ENCODE data around the gene OAT.

The OAT gene

DNA sequence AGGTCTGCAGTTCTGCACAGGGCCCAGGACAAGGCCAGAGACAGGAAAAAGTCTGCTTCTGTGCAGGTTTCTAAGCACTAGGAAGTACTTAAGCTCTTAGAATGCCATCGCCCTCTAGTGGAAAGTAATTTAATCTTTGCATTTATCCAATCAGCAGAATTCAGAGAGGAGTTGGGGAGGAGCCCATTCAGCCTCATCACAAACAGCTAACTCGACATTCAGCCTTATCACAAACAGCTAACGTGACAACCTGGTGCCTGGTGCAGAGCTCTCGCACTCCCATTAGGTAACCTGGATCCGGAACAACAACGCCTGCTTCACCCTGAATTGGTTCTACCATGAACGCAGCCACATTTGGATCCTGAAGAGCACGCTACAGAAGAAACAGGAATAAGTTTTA is 15.2 kb downstream of the OAT start:
- no peak for DNase-seq (ENCODE audit: low read depth in 4 of 4, low spot score in 1 of 4)

DNA sequence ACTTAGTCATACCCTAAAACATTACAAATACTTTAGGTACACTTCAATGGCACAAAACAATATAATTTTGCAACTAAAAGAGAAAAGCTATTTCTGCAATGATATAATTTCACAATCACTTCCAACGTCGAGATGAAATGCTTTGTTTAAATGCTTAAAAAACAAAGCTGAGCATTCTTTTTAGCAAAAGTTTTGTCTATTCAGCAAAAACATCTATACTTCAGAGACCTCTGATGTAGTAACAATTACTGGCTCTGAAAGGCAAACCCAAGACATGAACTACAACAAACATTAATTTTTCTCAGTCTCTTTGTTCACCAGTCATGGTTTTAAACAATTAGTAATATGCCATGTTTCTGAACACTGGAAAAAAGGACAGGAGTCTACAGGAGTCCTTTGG is 16.4 kb downstream of the OAT start:
- no peak for DNase-seq (ENCODE audit: low read depth in 4 of 4, low spot score in 1 of 4)

DNA sequence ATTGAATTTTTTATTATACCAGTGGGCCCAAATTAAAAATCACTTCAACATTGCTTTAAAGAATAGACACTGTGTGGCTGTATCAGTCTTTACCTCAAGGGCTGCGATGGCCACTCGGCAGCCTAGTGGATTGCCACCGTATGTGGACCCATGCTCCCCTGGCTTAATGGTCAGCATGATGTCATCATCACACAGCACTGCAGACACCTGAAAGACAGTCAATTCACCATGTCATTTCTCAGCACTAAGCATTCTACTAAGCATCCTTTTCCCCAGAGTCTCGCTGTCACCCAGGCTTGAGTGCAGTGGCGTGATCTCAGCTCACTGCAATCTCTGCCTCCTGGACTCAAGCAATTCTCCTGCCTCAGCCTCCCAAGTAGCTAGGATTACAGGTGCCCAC is 17.1 kb downstream of the OAT start:
- DNase-seq (ENCODE audit: low read depth in 4 of 4, low spot score in 1 of 4), result no peak

DNA sequence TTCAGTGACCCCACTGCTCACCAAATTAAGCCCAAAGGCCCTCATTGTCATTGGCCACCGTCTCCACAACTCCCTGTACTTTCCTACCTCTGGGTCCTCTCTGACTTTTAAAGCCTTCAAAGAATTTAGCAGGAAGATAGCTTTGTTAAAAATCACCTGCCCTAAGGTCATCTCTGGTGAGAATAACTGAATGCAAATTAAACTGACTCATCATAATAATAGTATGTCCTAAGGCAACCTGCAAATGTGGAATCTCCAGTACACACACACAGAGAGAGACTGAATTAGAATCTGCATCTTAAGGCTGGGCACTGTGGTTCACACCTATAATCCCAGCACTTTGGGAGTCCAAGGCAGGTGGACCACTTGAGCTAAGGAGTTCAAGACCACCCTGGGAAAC is 24.1 kb downstream of the OAT start:
- DNase-seq (ENCODE audit: low read depth in 4 of 4, low spot score in 1 of 4), result no peak

DNA sequence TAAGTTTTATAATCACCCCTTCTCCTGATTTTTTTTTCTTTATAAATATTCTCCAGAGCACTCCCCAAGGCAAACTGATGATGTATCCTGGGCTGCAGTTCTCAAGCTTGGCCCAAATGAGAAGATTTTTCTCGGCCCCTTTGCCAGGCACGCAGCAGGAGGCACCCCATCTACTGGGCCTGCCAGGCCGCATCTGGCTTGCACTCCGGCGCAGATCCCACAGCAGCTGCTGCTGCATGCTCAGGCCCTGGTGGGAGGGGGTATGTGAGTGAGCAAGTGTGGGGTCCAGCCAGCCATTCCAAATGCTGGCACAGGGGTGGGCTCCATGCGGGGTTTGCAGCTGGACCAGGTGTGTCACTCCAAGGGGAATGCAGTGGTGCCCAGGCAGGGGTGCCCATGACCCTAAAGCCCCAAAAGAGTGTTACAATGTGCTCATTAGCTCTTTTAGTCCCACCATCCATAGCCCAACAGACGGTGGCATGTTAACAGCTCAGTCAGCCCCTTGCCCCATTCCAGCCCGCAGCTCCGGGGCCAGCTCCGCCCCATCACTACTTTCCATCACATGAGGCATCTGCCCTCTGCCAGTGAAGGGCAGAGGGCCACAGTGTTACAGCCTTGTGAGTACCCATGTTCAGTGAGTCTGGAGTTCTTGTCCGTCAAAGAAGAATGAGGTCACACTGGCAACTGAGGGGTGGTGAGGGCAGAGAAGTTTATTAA is 25.9 kb downstream of the OAT start:
- DNase-seq (ENCODE audit: low read depth in 4 of 4, low spot score in 1 of 4), result no peak

DNA sequence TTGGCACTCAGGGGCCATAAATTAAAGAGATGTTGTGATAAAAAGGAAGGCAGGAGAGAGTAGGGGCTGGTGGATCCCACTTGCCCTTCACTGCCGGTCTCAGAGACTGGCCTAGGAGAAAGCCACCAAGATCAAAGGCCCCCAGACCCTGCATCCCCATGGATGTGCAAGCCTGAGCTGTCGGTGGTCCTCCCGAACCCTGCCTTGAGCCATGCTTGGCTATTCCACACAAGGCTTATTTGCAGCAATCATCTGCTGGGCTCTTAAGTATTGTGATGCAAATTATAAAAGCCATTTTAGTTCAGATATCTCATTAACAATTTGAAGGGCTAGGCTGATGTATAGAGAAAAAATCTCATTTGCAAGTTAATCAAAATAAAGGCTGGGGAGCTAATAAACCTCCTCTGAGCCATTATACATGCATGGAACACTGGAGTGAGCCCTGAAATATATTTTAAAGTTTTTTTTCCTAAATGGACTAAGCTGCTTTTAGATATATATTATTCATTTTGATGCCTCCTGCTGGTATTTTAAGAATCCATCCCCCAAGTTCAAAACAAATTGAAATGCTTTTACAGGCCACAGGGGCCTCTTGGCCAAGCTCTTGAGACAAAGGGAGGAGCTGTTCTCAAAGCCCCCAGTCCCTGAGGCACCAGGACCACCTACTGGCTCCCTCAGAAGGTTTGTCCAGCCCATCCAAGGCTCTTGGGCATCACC is 28.1 kb downstream of the OAT start:
- no peak for DNase-seq (ENCODE audit: low read depth in 4 of 4, low spot score in 1 of 4)

DNA sequence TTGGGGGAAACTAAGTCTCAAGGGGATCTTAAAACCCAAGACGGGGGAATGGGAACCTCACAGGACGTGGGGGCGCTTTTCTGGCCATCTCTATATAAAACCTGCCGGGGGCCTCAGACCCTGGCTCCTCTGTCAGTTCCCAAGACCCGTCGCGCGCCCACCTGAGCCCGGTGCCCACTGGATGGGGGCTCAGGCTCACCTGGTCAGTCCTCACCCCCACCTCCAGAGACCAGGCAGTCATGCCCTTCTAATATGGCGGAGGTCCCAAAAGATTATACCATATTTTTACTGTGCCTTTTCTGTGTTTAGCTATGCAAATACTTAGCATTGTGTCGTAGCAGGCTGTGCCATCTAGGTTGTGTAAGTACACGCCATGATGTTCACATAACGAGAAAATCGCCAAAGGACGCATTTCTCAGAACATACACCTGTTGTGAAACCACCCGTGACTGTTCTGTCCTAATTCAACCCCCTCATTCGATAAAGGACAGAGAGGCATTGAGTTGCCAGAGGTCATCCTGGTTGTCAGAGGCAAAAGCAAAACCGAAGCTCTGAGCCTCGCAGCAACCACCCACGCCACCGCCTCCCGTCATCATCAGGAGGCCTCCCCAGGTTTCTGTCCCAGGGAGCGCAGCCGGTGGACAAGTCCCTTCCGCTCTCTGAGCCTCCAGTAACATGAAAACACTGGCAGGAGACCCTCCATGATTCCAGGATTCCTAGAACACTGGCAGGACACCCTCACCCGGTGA is 28.9 kb downstream of the OAT start:
- no peak for DNase-seq (ENCODE audit: low read depth in 4 of 4, low spot score in 1 of 4)

DNA sequence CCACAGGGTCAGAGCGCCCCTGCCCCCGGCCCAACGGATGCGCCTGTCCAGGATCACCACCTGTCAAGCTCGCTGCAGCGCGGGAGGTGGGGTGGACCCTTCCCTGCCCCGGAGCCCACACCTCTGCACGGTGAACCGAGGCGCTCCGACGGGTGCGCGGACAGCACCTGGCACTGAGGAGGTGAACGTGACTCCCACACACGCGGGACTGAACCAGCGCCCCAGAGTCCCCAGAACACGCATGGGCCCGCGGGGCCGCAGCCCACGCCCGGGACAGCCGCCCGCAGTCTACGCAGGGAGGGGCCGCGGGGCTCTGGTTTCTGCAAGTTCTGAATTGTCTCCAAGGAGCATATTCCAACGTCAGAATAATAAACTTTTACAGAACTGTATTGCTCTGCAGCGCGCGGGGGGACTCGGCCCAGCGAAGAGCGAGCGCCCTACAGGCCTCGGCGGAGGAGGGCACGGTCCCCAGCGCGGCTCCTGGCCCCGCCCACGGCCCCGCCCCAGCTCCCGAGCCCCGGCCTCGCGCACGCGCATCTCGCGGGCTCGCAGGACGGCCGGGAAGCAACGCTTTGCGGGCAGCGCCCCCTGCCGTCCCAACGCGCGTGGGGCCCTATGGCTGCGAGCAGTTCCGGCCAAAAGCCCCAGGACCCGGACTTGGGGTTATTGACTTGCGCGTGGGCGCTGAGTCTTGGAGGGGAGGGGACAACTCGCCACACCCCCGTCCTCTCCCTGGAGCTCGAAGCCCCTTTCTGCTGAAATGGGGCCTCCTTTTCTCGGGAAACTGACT is 29.7 kb downstream of the OAT start:
- DNase-seq (ENCODE audit: low read depth in 4 of 4, low spot score in 1 of 4), result peak; percentile 85 to 97 (median 88)

DNA sequence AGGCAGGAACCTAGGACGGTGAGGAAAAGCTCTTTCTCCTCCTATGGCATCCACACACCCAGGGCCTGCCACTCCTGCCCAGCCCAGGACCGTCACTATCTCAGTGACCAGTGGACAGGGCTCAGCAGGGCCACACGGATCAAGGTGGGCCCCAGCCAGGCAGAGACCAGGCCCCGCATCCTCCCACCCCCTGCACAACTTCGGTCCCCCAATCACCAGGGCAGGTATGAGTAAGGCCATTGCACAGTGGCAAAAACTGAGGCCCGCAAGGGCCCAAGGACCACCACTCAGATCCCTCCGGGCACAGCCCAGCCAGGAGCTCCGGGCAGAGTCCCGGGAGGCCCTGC is 30.3 kb downstream of the OAT start:
- no peak for DNase-seq (ENCODE audit: low read depth in 4 of 4, low spot score in 1 of 4)

DNA sequence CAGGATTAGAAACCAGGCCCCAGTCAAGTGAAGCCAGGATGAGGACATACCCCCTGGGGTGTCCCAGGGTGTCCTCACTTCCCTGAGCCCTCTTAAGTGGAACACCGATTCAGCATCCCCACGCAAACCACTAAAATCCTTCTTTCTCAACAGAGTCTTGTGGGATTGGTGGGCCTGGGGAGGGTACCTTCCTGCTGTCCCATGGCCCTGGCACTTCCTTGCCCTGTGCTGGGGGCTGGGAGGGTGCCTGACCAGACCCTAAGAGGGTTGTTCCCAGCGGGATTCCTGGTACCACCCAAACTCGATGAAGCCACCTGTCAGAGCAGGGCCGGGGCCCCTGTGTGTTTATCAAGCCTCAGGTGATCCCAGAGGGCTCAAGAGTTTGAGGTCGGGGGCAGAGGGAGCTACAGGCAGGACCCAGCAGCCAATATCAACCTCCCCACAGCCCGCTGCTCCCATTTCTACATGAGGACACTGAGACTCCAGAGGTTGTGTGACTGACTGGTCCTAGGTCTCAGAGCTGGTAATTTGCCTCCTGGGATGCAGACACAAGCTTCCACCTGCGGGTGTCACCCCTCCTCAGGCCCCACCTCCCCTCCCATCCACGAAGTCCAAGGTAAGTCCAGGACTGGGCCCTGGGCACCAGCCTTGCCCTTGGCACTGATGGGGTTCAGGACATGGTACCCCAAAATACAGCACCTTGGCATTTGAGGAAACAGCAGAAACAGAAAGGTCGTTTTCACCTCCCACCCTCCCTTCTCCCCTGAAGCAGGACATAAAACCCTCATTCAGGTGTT is 31.4 kb downstream of the OAT start:
- no peak for DNase-seq (ENCODE audit: low read depth in 4 of 4, low spot score in 1 of 4)

DNA sequence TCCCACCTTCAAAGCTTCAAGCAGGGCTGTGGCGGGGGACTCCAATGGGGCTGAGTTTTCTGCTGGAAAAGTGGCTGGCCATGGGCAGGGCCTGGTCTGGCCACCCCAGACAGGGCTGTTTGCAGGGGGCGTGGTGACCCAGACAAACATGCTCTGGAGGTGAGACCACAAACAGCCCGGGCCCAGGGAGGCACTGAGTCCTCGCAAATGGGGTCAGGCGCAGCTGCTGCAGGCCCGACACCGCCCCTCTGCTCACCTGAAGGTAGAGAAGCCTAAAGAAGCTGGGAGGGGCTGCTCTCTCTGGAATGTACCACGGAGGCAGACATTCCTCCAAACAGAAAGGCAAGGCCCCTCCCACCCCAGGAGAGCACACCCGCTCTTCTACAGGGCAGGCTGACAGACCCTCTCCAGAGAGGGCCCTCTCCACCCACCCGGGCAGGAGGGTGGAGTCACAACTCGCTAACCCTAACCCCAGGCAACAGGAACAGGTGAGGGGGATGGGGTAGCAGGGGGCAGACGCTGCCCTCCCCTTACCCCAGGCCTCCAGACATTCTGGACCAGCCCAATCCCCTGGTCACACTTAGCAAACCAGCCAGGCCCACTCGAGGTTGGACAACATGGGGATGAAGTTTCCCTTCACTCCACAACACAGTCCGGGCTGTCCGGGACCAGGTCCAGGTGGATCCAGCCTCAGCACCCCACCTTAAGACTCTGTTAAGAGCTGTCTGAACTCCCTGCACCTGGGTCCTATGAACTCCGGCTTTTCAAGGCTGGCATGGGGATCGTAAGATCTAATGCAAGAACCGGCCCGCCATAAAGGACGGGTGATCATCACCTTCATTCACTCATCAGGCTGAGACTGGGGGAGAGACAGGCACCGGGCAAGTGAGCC is 32.3 kb downstream of the OAT start:
- DNase-seq (ENCODE audit: low read depth in 4 of 4, low spot score in 1 of 4), result no peak

DNA sequence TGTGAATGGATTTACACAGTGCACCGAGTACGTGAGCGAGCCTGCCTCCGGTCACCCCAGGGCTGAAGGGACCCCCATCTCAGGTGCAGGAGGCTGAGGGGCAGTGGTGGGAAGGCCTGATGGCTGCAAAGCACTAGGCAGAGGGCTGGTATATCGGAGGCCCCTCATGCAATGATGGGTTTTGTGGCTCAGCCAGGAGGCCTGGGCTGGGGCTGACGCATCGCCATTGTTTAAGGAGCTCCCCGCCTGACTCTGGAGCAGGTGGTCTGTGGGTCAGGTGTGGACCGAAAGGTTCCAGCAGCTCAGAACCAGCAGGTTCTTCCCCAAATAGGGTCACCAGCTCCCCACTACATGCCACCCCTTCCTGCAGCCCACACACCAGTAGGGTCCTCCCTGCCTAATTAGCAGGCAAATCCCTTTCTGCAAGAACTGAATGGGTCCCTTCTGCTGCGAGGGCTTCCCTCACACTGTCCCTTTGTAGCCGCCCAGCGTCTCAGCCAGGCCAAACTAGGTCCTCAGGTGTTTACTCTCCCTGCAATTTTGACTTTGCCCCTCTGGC is 33.0 kb downstream of the OAT start:
- DNase-seq (ENCODE audit: low read depth in 4 of 4, low spot score in 1 of 4), result no peak

DNA sequence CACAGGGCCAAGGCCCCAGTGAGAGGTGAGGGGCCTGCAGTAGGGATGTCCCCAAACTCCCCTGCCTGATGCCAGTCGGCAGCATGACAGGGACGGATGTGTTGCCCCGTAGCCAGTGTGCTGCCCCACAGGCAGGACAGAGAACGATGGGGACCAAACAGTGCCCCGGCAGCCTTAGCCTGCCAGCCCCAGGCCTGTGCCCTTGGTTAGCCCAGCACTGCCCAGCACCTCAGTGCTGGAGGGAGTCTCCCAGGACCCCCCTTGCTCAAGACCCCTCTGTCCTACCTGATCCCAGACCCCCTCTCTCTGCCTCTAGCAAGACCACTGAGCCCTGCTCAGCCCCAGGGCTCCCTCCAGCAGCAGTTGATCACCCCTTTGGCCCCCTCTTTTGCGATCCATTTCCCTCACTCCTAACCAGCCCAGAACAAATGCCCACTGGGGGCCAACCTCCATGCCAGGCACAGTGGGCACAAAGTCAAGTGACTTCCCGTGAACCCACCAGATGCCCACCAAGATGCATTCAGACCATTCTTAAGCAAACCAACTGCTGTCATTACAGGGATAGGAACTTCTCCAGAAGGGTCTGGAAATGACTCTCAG is 34.0 kb downstream of the OAT start:
- DNase-seq (ENCODE audit: low read depth in 4 of 4, low spot score in 1 of 4), result no peak

DNA sequence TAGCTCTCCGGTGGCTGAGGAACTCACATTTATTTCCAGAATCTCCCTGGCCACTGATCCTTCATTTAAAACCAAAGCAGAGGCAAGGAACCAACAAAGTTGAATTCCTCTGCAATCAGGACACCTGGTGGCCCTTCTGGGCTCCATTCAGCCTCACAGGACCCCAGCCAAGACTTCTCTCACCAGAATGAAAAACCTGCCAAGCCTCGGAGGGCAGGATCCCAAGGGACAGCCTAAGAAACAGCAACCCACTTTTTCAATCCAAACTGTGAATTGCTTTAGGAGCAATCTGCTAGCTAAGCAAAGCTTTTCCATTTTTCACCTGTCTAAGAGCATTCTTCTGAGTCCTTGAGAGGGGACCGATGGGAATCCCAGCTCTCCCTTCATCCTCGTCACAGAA is 34.6 kb downstream of the OAT start:
- no peak for DNase-seq (ENCODE audit: low read depth in 4 of 4, low spot score in 1 of 4)

DNA sequence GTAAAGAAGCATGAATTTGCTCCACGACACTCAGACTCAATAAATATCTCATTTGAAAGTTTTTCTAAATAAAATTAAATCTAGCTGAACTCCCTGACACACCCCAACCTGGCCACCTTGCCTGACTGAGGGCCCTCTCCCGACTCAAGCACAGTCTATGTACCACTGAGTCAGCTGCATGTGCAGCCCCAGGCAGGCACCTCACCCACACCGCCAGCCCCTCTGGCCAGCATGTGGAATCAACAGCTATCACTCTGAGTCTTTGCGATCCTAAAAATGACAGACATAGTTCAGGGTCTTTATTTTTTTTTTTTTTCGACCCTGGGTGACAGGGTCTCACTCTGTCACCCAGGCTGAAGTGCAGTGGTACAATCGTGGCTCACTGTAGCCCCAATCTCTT is 35.2 kb downstream of the OAT start:
- no peak for DNase-seq (ENCODE audit: low read depth in 4 of 4, low spot score in 1 of 4)

DNA sequence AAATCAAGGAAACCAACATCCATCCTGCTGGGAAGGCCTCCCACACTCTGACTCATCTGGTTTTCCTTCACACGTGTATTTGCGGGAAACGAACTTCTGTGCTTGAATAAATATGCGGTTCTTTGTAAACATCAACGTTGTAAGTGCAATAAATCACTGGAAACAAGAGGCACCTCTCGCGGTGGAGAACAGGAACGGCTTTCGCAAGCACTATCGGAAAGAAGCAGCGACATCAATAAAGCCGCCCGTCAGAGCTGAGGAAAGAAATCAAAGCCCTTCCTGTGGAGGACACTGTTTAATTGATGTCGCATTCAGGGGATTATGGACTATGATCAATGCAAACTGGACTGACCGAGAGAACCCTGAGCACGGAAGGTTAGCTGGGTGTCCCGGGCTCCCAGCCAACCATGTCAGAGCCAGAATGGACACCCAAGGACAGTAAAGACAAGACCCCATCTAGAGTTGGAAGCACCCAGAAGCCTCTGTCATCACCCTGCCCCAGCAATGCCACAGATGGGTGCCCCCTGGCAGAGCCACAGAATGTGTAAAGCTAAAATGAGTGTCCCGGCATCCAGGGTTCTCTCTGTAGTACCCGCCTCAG is 37.6 kb downstream of the OAT start:
- DNase-seq (ENCODE audit: low read depth in 4 of 4, low spot score in 1 of 4), result no peak

DNA sequence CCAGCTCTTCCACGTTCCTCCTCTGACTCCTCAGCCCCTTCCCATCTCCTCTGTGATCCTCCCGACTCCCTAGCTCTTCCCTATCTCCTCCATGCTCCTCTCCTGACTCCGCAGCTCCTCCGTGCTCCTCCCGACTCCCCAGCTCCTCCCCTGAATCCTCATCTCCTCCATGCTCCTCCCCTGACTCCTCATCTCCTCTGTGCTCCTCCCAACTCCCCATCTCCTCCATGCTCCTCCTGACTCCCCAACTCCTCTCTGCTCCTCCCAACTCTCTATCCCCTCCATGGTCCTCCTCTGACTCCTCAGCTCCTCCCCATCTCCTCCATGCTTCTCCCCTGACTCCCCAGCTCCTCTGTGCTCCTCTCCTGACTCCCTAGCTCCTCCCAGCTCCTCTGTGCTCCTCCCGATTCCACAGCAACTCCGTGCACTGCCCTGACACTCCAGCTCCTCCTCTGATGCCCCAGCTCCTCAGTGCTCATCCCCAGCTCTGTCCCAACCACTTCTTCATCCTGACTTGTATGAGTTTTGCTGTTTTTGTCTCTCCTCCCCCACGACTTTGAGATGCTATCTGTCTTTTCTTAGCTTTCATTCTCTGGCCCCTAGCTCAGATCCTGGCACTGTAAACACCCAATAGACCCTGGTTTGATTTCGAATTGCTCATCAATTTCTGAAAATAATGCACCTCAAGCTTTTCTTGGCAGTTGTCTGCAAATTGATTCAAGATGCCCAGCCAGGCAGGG is 38.3 kb downstream of the OAT start:
- DNase-seq (ENCODE audit: low read depth in 4 of 4, low spot score in 1 of 4), result no peak

DNA sequence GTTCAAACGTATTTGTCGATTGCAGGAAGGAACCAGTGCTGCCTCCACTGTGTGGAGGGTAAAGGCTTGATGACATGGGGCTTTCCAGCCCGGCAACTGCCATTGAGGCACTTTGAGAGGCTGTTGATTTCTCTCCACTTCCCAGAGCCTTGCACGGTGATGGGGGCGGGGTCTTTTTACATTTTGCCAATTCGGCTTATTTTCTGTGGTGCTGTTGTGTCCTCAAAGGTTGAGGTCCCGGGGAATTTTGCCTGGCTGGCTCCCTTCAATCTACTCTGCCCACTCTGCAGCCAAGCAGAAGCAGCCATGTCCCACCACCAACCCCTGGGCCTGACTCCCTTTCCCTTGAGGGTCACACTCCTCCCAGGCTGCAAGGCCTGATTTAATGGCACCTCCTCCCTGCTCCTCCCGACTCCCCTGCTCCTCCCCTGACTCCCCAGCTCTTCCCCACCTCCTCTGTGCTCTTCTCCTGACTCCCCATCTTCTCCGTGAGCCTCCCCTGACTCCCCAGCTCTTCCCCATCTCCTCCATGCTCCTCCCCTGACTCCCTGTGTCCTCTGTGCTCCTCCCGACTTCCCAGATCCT is 39.0 kb downstream of the OAT start:
- no peak for DNase-seq (ENCODE audit: low read depth in 4 of 4, low spot score in 1 of 4)
